Measurements from ENCODE around the gene TEK. TPM values are rescaled to one million over a fixed set of nuclear protein-coding genes. Genes with fewer than 3 reads are reported as not detected.
A peak's percentile ranks its signal among the peaks of the same experiment; 100 is the strongest.

The TEK gene
- total RNA-seq, 1 donor, result 8.3 TPM

- no peak for DNase-seq (ENCODE audit: insufficient read length, low spot score, missing footprints)
- Histone ChIP-seq H2AFZ (ENCODE audit: low read length) (no peak overlapping the region), H3K9me3 (ENCODE audit: low read depth, low read length) (no peaks in the 10 kb centered on the region), H3K4me1 (ENCODE audit: insufficient read depth, low read length) (peaks cover 27% of the 10 kb centered on the region), H4K20me1 (ENCODE audit: insufficient read depth, low read length) (no peaks in the 10 kb centered on the region), H3K79me2 (ENCODE audit: insufficient read depth, low read length) (no peaks in the 10 kb centered on the region), H3K4me2 (ENCODE audit: insufficient read depth, low read length) (no peak overlapping the region), H3K36me3 (ENCODE audit: insufficient read depth, low read length) (no peaks in the 10 kb centered on the region), H3K27me3 (ENCODE audit: insufficient read depth, low read length) (no peaks in the 10 kb centered on the region), H3K27ac (ENCODE audit: low read depth, low read length) (no peak overlapping the region), H3K4me3 (ENCODE audit: insufficient read depth, low read length) (no peak overlapping the region)
- TF ChIP-seq CTCF (IDR thresholded peaks at IDR 0.05; ENCODE audit: extremely low read depth, low read depth, low read length), result no peak
These were observed 40.6 kb downstream of the TEK start for GRCh38 chr9:27149651-27150050.

GRCh38 chr9:27150746-27151406, 41.9 kb downstream of the TEK start:
- H2AFZ ChIP-seq (ENCODE audit: low read length), result peak overlapping the region; percentile 57
- H3K36me3 ChIP-seq (ENCODE audit: insufficient read depth, low read length), result no peaks in the 10 kb centered on the region
- H3K79me2 ChIP-seq (ENCODE audit: insufficient read depth, low read length), result no peaks in the 10 kb centered on the region
- H3K27ac ChIP-seq (ENCODE audit: low read depth, low read length), result peak overlapping the region; percentile 53
- DNase-seq (ENCODE audit: insufficient read length, low spot score, missing footprints), result no peak
- peak overlapping the region; percentile 9 for H3K4me2 ChIP-seq (ENCODE audit: insufficient read depth, low read length)
- no peak for TF ChIP-seq CTCF (IDR thresholded peaks at IDR 0.05; ENCODE audit: extremely low read depth, low read depth, low read length)
- peaks cover 35% of the 10 kb centered on the region for H3K4me1 ChIP-seq (ENCODE audit: insufficient read depth, low read length)
- no peaks in the 10 kb centered on the region for H3K27me3 ChIP-seq (ENCODE audit: insufficient read depth, low read length)
- H3K4me3 ChIP-seq (ENCODE audit: insufficient read depth, low read length), result no peak overlapping the region
- no peaks in the 10 kb centered on the region for H4K20me1 ChIP-seq (ENCODE audit: insufficient read depth, low read length)
- no peaks in the 10 kb centered on the region for H3K9me3 ChIP-seq (ENCODE audit: low read depth, low read length)

GRCh38 chr9:27151693-27152404, 42.8 kb downstream of the TEK start:
- peak overlapping the region; percentile 9 for H3K4me2 ChIP-seq (ENCODE audit: insufficient read depth, low read length)
- no peak for TF ChIP-seq CTCF (IDR thresholded peaks at IDR 0.05; ENCODE audit: extremely low read depth, low read depth, low read length)
- no peak overlapping the region for H3K4me3 ChIP-seq (ENCODE audit: insufficient read depth, low read length)
- no peak for DNase-seq (ENCODE audit: insufficient read length, low spot score, missing footprints)
- no peaks in the 10 kb centered on the region for H3K36me3 ChIP-seq (ENCODE audit: insufficient read depth, low read length)
- H4K20me1 ChIP-seq (ENCODE audit: insufficient read depth, low read length), result no peaks in the 10 kb centered on the region
- peaks cover 42% of the 10 kb centered on the region for H3K4me1 ChIP-seq (ENCODE audit: insufficient read depth, low read length)
- no peaks in the 10 kb centered on the region for H3K9me3 ChIP-seq (ENCODE audit: low read depth, low read length)
- H2AFZ ChIP-seq (ENCODE audit: low read length), result no peak overlapping the region
- peak overlapping the region; percentile 31 for H3K27ac ChIP-seq (ENCODE audit: low read depth, low read length)
- no peaks in the 10 kb centered on the region for H3K27me3 ChIP-seq (ENCODE audit: insufficient read depth, low read length)
- H3K79me2 ChIP-seq (ENCODE audit: insufficient read depth, low read length), result no peaks in the 10 kb centered on the region

- H2AFZ ChIP-seq (ENCODE audit: low read length), result no peak overlapping the region
- no peaks in the 10 kb centered on the region for H3K9me3 ChIP-seq (ENCODE audit: low read depth, low read length)
- H3K4me2 ChIP-seq (ENCODE audit: insufficient read depth, low read length), result no peak overlapping the region
- no peaks in the 10 kb centered on the region for H3K27me3 ChIP-seq (ENCODE audit: insufficient read depth, low read length)
- H3K4me3 ChIP-seq (ENCODE audit: insufficient read depth, low read length), result no peak overlapping the region
- H3K4me1 ChIP-seq (ENCODE audit: insufficient read depth, low read length), result peaks cover 48% of the 10 kb centered on the region
- no peaks in the 10 kb centered on the region for H3K79me2 ChIP-seq (ENCODE audit: insufficient read depth, low read length)
- H4K20me1 ChIP-seq (ENCODE audit: insufficient read depth, low read length), result no peaks in the 10 kb centered on the region
- DNase-seq (ENCODE audit: insufficient read length, low spot score, missing footprints), result no peak
- H3K36me3 ChIP-seq (ENCODE audit: insufficient read depth, low read length), result no peaks in the 10 kb centered on the region
- H3K27ac ChIP-seq (ENCODE audit: low read depth, low read length), result no peak overlapping the region
- TF ChIP-seq CTCF (IDR thresholded peaks at IDR 0.05; ENCODE audit: extremely low read depth, low read depth, low read length), result no peak
These were observed 43.3 kb downstream of the TEK start for GRCh38 chr9:27152405-27152718.
